ENCODE data around the gene ARHGEF4.

Gene ARHGEF4

DNA sequence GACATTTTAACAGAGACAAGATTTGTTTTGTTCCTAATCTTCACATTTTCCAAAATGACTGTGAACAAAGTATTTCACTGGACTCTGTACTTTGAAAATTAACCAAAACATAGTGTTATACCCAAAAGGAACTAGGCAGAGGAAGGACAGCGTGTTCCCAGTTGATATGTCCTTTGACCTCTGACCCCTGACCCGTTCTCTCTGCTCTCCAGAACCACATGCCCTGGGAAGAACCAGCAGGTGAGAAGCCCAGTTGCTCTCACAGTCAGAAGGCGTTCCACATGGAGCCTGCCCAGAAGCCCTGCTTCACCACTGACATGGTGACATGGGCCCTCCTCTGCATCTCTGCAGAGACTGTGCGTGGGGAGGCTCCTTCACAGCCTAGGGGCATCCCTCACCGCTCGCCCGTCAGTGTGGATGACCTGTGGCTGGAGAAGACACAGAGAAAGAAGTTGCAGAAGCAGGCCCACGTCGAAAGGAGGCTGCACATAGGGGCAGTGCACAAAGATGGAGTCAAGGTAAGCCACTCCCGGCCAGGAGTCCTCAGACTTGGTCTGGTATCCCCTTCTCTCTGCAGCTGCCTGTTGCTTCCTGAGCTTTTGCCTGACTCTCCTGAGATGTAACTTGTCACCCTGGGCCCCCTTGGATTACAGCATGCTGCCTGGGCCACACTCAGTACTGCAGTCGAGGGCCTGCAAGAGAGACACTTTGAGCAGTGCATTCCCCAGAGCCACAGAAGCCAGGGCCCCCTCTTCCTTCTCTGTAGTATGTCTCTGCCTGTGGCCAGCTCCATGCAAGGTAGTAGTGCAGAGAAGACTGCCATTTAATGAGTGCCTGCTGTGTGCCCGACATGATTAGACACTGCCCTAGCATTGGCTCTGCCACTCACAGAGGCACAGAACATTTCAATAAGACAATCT is 94.3 kb downstream of the ARHGEF4 start:
- DNase-seq: no peak

DNA sequence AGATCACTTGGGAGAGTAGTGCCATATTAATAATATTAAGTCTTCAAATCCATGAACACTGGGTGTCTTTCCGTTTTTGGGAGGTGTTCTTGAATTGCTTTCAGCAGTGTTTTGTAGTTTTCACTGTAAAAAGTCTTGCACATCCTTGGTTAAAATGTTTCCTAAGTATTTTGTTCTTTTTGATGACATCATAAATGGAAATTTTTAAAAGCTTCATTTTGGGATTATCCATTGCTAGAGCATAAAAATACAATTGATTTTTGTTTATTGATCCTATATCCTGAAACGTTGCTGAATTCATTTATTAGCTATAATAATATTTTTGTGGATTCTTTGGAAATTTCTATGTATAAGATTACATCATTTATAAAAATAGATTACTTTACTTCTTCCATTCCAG is 96.8 kb downstream of the ARHGEF4 start:
- DNase-seq: no peak

DNA sequence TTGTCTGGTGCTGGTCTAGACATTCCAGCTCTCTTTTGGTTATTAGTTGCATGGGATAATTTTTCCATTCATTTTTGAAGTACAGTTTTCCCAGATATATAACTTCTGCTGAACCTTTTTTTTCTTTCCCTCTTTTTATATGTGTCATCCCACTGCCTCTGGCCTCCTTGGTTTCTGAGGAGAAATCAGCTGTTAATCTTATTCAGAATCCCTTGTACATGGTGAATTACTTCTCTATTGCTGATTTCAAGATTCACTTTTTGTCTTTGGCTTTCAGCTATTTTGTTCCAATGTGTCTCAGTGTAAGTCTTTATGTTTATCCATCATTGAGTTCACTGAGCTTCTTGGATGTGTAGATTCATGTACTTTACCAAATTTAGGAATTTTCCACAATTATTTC is 99.7 kb downstream of the ARHGEF4 start:
- DNase-seq: no peak

DNA sequence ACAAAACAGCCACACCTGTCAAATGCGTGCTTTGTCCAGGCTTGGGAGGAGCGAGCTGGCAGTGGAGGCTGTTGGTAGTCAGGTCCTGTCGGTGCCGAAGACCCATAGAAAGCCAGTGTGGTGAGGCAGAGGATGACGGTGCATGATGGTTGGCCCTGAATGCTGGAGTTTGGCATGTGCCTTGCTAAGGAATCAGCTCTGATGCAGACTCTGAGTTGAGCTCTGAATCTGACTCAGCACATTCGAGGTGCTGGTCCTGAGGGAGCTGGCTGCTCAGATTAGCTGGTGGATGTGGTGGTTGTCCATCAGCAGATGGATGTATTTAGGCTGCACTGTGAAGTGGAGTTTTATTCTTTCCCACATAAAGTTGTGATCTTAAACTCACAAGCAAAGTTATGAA is 111.3 kb downstream of the ARHGEF4 start:
- no peak for DNase-seq

DNA sequence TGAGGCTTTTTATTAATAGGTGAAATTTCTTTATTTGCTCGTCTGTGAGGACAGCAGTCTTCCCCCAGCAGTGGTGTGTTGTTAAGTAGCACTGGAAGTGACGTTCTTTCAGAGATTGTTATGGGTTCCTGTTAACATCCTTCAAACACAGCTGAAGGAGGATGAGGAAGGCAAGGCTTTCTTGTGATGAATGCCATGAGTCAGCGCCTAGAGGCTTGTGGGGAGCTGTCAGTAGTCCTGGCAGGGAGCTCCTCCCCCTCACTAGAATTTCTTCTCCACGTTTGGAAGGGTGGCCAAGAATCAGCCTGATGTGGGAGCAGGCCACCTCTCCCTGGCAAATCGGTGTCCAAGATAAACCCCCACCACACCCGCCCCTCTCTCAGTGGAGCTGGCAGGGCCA is 113.2 kb downstream of the ARHGEF4 start:
- DNase-seq: no peak

DNA sequence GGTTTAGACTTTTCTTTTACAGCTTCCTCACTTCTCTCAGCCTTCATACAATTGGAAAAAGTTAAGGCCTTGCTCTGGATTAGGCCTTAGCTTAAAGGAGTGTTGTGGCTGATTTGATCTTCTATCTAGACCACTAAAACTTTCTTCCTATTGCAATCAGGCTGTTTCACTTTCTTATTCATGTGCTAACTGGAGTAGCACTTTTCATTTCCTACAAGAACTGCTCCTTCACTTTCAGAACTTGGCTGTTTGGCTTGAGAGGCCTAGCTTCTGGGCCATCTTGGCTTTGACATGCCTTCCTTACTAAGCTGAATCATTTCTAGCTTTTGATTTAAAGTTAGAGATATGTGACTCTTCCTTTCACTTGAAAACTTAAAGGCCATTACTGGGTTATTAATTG is 114.3 kb downstream of the ARHGEF4 start:
- no peak for DNase-seq

DNA sequence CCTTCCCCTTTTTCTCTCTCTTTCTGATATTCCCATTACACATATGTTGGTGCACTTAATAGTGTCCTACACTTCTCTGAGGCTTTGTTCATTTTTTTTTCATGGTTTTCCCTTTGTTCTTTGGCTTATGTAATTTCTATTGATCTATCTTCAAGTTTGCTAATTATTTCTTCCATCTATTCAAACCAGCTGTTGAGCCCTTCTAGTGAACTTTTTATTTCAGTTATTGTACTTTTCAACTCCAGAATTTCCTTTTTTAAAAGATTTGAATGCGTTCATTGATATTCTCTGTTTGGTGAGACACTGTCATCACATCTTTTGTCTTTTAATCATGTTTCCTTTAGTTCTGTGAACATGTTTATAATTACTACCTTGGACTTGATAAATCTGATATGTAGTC is 118.2 kb downstream of the ARHGEF4 start:
- no peak for DNase-seq

DNA sequence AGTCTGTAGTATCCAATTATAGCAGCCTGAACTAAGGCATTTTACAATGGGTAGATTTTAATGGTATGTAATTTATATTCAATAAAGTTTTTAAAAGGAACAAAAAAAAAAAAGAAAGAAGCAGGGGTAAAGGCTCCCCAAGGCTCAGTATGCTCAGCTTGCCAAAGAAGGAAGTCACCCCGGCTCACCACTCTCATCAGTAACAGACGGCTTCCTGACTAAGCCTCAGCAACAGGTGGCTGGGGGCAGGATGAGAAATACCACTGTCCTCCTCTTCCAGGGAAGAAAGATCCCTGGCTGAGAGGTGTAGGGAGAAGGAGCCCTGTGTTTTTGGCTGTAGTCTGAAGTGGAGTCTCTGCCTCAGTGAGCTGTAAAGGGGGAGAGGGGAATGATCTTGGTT is 121.2 kb downstream of the ARHGEF4 start:
- DNase-seq: no peak

DNA sequence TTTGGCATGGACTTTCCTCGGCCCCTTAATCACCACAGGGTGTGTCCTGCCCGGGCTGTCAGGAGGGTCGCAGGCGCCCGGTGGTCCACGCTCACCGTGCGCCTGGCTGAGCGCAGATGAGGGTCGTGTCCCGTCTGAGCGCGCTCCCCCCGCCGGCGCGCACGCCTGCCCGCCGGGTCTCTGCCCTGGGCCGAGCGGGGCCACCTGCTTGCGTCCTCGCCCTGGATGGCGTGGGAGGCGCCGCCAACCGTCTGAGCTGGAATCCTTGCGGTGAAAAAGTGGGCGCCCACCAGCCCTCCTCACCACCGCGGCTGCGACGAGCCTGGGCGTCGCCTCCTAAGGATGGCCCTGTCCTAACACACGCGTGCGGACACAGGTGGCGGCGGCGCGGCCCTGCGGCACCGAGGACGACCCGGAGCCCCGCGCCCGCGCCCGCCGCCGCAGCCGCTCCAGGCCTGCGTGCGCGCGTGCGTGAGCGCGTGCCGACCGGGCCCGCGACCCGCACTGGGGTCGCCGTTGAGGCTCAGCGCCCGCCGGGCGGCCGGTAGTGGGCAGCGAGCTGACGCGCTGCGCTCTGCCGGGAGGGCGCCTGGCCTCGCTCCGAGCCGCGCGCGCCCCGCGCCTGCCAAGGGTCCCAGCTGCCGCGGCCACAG is 126.6 kb downstream of the ARHGEF4 start:
- DNase-seq: no peak

DNA sequence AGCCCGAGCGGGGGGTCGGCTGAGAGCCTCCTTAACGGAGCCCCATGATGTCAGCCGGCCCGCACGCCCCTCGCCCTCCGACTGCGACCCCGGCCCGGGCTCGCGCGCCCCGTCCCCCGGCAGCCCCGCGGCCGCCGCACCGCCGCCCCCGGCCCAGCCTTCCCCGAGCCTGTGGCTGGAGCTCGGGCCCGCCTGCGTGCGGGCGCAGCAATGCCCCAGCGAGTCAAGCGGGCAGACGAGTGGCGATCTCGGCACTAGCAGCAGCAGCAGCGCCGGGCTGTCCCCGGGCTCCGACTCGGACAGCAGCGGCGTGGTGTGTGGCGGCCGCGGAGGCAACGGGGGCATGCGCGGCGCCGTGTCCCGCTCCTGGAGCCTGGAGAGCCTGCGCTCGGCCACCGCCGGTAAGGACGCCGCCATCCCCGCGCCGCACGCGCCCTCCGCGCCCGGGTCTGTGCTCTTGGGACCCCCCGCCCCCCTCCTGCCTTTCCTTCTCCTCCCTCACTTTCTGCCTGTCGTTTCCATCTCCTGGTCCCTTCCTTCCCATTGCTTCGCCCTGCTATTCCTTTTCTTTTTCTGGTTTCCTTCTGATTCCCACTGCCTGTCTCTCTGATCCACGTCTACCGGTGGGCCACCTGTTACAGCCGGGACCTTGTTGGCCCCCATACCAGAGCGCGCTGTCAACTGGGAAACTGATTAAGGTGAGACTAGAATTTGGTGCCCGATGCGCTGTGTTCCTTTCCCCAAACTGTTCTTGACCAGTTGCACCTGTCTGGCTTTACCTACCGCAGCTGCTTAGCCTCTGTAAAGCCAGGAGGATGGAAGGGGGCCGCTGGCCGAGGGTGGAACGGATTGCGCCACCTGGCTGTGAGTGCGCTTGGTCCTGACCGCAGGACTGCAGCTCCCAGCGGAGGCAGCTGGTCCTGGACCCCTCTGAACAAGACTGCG is 127.4 kb downstream of the ARHGEF4 start:
- no peak for DNase-seq

DNA sequence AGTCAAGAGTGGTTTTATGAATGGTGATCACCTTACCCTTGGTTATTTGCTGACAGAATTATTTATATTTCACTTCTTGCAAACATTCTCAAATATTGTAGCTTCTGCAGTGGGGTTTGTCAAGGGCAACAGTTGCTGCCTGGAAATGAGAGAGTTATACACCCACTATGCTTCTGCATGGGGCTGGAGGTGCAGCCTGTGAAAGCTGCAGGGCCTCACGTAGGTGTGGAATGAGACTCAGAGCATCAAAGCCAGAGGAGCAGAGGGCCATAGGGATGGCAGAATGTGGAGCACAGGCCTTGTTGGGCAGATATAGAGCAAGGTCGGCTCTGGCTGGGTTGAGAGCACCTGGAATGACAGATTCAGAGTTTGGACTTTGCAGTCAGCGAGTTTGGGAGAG is 128.2 kb downstream of the ARHGEF4 start:
- no peak for DNase-seq

DNA sequence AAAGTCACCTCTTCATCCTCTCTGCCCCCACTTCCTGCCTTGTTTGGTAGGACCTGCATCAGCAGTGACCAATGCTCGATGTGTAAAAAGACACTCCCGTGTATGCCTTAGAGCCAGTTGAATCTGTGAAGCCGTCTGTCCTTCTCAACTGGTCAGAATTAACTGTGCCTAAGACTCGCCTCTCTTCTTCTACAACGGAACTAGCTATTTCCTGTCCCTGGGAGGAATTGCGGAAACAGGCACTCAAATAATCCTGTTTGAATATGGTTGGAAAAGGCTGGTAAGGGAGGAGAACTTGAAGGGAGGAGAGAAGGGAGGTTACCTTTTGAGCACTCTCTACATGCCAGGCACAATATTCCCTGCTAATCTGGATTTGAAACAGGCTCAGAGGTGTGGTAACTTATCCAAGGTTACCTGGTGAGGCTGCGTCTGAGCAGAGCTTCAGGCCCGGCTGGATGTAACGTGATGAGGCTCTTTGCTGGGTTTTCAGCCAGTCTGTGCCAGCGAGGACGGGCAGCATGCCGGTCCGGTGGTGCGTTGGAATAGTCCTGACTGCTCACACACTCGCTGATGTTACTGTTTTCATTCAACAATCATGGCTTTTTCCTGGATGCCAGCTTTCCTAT is 129.5 kb downstream of the ARHGEF4 start:
- no peak for DNase-seq

DNA sequence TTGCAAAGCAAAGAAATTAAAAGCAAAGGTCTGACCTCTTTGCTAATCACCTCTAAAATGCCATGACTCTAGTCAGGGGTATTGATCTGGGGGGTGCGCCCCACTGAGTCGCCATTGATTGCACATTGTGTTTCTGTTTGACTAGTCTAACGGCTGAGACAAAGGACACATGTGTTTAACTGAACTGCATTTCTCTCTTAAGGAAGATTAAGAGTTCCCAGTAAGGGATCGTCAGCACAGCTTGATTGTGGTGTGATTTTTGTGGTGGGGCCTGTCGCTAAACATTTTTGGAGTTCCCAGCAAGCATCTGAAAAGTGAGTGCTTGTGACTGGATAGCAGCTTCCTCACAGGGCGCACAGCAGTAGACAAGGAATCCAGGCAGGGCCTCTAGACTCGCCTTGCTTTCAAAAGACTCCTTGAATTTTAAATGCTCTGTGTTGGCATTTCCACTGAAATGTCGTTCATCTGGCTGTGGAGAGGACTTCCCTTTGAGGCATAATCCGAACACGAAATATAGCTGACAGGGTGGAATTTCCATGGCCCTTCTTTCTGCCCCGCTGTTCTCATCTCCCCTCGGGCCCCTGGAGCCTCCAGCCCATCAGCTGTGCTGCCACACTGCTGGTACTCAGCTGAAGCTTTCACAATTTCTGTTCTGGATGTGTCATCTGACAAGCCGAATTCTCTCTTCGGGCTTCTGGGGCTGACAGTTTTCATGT is 130.2 kb downstream of the ARHGEF4 start:
- no peak for DNase-seq

DNA sequence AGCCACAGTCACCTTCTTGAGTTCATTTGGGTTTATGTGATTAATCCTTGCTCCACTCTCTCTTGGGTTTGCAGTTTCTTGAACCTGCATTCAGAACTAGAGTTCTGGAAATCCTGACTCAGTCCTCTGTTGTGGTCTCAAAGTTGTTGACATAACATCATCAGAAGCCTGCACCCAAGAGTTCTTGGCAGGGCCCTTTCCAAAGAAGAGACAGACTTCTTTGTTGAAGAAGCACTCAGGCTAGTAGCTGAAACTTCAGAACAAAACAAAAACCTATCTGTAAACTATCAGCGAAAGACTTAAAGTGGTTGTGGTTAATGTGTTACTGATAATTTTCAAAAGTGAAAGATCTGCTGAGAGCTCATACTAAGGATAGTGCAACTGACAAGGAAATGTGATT is 135.7 kb downstream of the ARHGEF4 start:
- peak; percentile 64 for DNase-seq

DNA sequence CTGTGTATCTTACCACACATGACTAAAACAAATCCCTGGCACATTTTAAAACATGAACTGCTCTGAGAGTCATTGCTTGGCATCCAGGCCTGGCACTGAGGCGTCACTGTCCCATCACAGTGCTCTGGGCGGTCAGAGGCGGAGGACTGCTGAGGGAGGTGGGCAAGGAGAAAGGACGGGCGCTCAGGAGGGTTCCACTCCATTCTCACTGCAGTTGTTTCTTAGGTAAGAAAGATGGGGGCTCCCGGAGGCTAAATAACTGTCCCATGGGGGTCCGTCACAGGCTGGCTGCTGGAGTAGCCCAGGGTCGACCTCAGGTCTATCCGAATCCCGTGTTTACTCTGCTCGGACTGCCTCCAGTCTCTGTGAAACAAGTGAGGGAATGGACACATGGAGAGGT is 139.0 kb downstream of the ARHGEF4 start:
- no peak for DNase-seq

DNA sequence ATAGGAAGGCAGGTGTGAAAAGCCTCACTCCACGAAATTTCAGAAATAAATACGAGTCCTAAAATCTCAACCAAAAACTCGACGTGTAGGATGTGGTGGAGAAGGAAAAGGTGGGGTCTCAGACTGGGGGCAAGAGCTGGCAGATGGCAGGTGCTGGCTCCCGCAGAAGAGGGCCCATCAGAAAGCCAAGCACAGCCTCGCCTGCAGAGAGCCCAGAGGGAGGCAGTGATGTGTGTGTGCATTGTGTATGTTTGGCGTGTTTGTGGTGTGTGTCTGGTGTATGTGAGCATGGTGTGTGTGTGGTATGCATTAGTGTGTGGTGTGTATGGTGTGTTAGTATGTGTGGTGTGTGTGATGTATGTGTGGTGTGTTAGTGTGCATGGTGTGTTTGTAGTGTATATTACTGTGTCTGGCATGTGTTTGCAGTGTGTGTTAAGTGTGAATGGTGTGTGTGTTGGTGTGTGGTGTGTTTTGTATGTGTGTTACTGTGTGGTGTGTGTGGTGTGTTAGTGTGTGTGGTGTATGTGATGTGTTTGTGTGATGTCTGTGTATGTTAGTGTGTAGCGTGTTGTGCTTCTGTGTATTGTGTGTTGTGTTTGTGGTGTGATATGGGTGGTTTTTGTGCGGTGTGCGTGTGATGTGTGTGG is 140.0 kb downstream of the ARHGEF4 start:
- DNase-seq: no peak

DNA sequence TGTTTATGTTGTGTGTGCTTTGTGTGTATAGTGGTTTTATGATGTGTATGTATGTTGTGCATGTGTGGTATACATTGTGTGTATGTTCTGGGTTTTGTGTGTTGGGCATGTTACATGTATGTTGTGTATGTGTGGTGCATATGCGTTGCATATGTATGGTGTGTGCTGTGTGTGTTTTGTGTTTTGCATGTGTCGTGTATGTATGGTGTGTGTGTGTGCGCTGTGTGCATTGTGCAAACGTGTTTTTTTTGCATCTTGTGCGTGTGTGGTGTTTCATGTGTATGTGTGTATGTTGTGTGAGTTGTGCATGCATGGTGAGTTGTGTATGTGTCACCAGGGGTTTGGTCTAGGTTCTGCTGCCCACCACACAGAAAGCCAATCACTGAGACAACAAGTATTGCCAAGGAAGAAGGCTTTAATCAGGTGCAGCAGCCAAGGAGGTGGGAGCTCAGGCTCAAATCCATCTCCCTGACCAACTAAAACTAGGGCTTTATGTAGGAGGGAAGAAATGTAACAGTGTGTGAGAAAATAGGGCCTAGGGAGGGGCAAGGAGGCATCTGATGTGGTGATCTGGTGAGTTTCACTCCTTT is 140.8 kb downstream of the ARHGEF4 start:
- DNase-seq: no peak

DNA sequence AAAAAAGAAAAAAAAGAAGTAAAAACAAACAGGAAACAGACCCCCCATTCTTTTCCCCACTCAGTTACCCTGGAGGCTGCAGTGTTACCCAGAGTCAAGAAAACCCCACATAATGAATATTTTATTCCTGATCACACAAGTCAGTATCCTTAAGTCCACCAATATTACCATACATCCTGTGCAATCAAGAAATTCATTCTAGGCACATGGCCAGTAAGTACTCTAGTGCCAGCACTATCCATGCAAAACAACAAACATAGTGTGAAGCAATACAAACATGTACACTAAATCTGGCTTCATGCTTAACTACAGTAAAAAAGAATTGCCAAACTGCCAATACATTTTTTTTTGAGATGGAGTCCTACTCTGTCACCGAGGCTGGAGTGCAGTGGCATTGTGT is 145.0 kb downstream of the ARHGEF4 start:
- no peak for DNase-seq

DNA sequence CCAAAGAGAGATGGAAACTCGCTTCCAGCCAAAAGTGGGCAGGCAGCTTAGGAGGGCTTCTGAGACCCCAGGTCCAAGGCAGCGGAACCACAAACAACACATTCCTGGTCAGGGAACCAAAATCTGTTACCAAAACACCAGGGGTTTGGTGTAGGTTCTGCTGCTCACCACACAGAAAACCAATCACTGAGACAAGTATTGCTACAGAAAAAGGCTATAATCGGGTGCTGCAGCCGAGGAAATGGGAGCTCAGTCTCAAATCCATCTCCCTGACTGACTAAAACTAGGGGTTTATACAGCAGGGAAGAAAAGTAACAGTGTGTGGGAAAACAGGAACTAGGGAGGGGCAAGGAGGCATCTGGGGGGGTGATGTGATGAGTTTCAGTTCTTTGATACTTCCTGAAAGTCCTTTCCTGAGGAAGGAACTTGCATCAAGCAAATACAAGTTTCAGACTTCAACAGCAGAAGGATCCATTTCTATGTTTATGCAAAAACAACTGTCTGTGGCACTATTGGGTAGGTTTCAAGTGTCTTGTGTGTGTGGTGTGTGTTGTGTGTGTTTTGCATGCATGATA is 148.6 kb downstream of the ARHGEF4 start:
- no peak for DNase-seq

DNA sequence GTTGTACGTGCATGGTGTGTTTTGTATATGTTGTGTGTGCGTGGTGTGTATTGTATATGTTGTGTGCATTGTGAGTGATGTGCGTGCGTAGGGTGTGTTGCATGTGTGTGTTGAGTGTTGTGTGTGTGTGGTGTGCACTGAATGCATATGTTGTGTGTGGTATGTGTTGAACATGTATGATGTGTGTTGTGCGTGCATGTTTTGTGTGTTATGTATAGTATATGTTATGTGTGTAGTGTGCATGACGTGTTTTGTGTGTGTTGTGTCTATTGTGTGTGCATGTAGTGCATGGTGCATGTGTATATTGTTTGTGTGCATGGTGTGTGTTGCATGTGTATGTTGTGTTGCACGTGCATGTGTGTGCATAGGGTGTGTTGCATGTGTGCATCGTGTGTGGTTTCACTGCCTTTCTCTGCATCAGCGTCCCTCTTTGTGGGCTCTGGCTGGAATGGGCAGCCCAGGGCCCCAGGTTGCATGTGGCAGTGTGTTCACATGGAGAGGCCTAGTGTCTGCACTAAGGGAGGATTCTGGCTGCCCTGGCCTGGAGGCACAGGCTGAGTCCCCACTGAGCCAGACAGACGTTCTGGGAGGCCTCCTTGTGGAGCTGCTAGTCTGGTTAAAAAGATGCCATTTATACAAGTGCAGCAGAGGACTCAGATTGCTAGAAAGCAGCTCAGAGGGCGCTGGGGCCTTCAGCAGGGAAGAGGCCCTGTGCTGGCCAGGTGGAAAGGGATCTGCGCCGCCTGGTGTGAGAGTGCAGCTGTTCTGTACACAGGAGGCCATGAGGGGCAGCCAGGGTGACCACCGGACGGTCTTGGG is 149.3 kb downstream of the ARHGEF4 start:
- no peak for DNase-seq

All from activated CD4-positive, alpha-beta T cell treated with anti-CD3 and anti-CD28 coated beads, Interleukin-10, Interleukin-2, amounts not matched to agents 100 ng/mL and 50 ng/mL, durations not matched to agents 16 hours and 8 hours (primary cell).